Spinal cord (tissue), 10 donors: ENCODE measurements around the gene CX3CL1. TPM values are rescaled to one million over a fixed set of nuclear protein-coding genes. Genes with fewer than 3 reads are reported as not detected.

Experiments
- DNase-seq, 6 donors: peaks; one replicate each; pipeline versions ENCODE4 v3.0.0 to v3.0.0-alpha.2; 2013 to 2015; ENCODE audit warnings: low spot score in 6 of 6, low read depth in 4 of 6
- H3K27ac ChIP-seq: one replicate; pipeline ENCODE4 v1.5.1; 2013; ENCODE audit warnings: low read depth, low read length, control low read depth
- H3K27me3 ChIP-seq: one replicate; pipeline ENCODE4 v1.6.1; 2013; ENCODE audit warnings: low read length; ENCODE audit not compliant: control insufficient read depth, insufficient read depth
- H3K36me3 ChIP-seq: one replicate; pipeline ENCODE4 v1.6.1; 2013; ENCODE audit warnings: low read length; ENCODE audit not compliant: control insufficient read depth, insufficient read depth
- H3K4me1 ChIP-seq: one replicate; pipeline ENCODE4 v1.6.1; 2013; ENCODE audit warnings: low read length; ENCODE audit not compliant: control insufficient read depth, insufficient read depth
- H3K4me3 ChIP-seq: one replicate; pipeline ENCODE4 v1.5.1; 2013; ENCODE audit warnings: low read depth, low read length, control low read depth
- H3K9me3 ChIP-seq: one replicate; pipeline ENCODE4 v1.6.1; 2013; ENCODE audit warnings: low read length; ENCODE audit not compliant: control insufficient read depth, insufficient read depth
- WGBS: methylation state at CpG from one replicate; pipeline ENCODE4 v1.1.5; 2013; ENCODE audit warnings: missing lambda C conversion rate; ENCODE audit not compliant: insufficient coverage; 5-methylcytosine and 5-hydroxymethylcytosine counted together
- polyA plus RNA-seq, 2 donors: library from polyadenylated mRNA; unstranded; fragments of 120-200 nt; gene quantifications; one replicate each; pipeline ENCODE4 v1.2.1, GENCODE V29; 2013; ENCODE audit not compliant: insufficient read length in 2 of 2
- total RNA-seq, 2 donors: library from RNA; depleted of rRNA in 1 of 2; stranded (reverse); fragments of 120-200 nt in 1 of 2; fragments of >200 nt in 1 of 2; gene quantifications; one replicate each; pipeline versions ENCODE4 v1.2.3 to v1.2.4, GENCODE V29; 2013 to 2014
- donor health status: healthy.

The CX3CL1 gene
- total and polyA plus RNA-seq, 4 donors = 15.5 to 49.5 (median 33.7) TPM

DNA sequence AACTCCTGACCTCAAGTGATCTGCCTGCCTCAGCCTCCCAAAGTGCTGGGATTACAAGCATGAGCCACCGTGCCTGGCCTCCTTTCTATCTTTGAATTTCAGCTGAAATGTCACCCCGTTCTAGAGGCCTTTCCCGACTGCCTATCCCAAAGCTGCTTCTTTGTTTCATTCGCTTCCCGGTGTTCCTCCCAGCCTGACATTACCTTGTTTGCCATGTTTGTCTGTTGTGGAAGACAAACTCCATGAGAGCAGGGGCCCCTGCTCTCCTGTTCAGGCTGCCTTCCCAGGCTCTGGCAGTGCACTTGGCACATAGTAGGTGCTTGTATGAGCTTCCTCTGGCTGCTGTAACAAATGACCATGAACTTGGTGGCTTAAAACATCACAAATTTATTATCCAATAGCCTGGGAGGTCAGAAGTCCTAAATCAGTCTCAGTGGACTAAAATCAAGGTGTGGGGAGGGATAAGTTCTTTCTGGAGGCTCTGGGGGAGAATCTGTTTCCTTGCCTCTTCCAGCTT lies 16.3 kb upstream of the CX3CL1 start:
- no peak for DNase-seq
- Histone ChIP-seq H3K9me3 (no peaks in the 10 kb centered on the region), H3K4me3 (no peak overlapping the region), H3K27me3 (no peaks in the 10 kb centered on the region), H3K36me3 (no peaks in the 10 kb centered on the region), H3K27ac (no peak overlapping the region), H3K4me1 (no peaks in the 10 kb centered on the region)
- 82% methylated on average over 5 of the region's 5 CpGs for WGBS

DNA sequence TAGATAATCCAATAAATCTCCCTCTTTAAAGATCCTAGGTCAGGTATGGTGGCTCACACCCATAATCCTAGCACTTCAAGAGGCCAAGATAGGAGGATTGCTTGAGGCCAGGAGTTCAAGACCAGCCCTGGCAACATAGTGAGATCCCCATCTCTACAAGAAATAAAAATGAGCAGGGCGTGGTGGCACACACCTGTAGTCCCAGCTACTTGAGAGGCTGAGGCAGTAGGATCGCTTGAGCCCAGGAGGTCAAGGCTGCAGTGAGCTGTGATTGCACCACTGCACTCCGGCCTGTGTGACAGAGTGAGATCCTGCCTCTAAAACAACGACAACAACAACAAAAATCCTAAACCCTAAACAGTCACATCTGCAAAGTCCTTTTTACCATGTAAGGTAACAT lies 15.7 kb upstream of the CX3CL1 start:
- DNase-seq = no peak
- Histone ChIP-seq H3K4me3 (no peak overlapping the region), H3K4me1 (no peaks in the 10 kb centered on the region), H3K36me3 (no peaks in the 10 kb centered on the region), H3K27ac (no peak overlapping the region), H3K27me3 (no peaks in the 10 kb centered on the region), H3K9me3 (no peaks in the 10 kb centered on the region)
- WGBS = 95% methylated on average over 2 of the region's 4 CpGs

DNA sequence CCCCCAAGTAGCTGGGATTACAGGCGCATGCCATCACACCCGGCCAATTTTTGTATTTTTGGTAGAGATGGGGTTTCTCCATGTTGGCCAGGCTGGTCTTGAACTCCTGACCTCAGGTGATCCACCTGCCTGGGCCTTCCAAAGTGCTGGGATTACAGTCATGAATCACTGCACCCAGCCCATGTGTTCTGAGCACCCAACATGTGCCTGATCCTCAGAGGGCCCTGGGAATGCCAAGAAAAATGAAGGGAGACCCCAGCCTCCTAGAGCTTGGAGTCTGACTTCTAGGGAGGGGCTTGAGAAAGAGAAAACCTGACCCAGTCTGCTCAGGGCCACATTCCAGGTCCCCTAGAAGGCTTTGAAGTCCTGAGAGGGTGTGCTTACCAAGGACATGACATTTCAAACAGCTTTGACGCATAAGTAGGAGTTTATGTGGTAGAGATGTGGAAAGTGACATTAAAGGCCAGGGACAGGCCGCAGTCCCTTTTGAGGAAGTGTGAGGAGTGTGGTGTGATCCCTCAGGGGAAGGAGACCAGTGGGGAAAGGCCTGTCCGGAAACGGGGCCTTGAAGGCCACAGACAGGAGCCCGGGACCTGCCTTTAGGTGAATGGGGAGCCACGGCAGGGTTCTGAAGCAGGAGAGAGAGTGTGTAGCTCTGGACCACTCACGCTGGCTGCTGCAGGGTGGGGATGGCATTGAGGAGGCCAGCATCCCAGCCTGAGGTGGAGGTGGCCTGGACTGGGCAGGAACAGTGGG lies 14.8 kb upstream of the CX3CL1 start:
- WGBS = 89% methylated on average over 7 of the region's 9 CpGs
- DNase-seq = no peak
- H3K9me3 ChIP-seq = no peaks in the 10 kb centered on the region

GRCh38 chr16:57358086-57358420 lies 14.2 kb upstream of the CX3CL1 start:
- 79% methylated on average over 7 of the region's 7 CpGs for WGBS

More for the DNA sequence above, 14.8 kb upstream of the CX3CL1 start:
- H3K27me3 ChIP-seq = no peaks in the 10 kb centered on the region
- no peaks in the 10 kb centered on the region for H3K4me1 ChIP-seq
- H3K27ac ChIP-seq = no peak overlapping the region
- H3K4me3 ChIP-seq = no peak overlapping the region
- no peaks in the 10 kb centered on the region for H3K36me3 ChIP-seq

DNA sequence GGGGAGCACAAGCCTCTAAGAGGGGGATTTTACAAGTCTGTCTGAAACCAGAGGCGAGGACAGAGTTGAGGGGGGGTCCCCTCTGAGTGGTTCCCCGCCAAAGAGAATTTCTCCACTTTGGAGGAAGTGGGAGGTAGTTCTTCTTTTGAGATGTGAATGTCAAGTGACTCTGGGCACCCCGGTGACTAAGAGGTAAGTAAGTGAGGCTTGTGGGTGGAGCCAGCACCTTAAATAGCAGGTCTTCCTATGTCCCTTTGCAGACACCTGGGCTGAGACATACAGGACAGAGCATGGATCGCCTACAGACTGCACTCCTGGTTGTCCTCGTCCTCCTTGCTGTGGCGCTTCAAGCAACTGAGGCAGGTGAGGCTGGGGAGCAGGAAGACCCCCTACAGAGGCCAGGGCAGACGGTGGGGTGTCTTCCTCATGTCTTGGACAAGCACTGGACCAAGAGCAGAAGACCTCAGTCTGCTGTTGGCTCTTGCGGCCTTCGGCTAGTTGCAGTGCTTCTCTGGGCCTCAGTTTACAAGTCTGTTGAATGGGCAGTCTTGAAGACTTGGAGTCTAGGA lies 13.7 kb upstream of the CX3CL1 start, which contains the start of gene CCL22:
Gene CCL22, plus strand, starts transcription at position 257 of the 569 bp plus-strand sequence. Its CDS starts 34 bp downstream, at position 291.
- Histone ChIP-seq H3K27me3 (no peaks in the 10 kb centered on the region), H3K27ac (no peak within 1 kb of the TSS), H3K4me1 (no peaks in the 10 kb centered on the region), H3K4me3 (no peak within 1 kb of the TSS), H3K9me3 (no peaks in the 10 kb centered on the region), H3K36me3 (no peaks in the 10 kb centered on the region)
- WGBS = 86% methylated on average over 9 of the region's 9 CpGs
- DNase-seq = no peak

More at GRCh38 chr16:57358086-57358420, 14.2 kb upstream of the CX3CL1 start:
- Histone ChIP-seq H3K9me3 (no peaks in the 10 kb centered on the region), H3K4me1 (no peaks in the 10 kb centered on the region), H3K36me3 (no peaks in the 10 kb centered on the region), H3K27me3 (no peaks in the 10 kb centered on the region), H3K27ac (no peak overlapping the region), H3K4me3 (no peak overlapping the region)
- DNase-seq = no peak

DNA sequence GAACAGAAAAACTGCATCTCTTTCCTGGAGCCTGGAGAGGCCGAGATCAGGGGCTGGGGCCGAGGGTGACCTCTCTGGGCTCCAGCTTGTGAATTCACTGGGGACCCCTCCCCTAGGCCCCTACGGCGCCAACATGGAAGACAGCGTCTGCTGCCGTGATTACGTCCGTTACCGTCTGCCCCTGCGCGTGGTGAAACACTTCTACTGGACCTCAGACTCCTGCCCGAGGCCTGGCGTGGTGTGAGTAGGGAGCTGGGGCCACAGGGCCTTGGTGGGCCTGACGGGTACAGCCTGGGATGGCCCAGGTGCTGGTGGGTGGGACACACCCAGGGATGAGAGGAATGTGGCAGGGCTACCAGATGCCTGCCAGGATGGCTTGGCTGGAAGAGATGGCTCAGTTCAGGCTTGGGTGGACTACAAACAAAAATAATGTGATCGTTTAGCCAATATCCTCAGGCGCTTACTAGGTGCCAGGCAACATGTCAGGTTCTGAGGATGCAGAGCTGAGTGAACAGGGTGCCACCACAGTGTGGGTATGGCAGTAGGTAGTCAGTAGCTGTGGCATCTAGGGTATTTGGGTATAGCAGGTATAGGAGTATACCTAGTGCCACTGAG lies 11.9 kb upstream of the CX3CL1 start:
- no peaks in the 10 kb centered on the region for H3K4me1 ChIP-seq

DNA sequence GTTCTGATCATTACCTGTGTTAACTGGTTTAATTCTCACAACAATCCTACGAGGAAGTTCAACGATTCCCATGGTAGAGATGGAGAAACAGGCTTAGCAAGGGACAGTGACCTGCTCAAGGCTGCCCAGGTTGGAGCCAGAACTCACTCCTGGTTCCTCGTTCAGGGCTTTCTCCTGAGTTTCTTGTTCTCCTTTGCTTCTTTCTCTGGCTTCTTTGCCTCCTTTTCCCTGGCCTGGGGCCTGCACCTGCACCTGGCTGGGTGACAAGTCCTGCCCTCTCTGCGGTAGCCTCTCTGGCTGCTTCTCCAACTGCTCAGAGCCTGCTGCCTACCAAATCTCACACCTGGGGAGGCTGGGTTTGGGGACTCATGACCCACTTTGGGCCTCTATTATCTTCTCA lies 10.9 kb upstream of the CX3CL1 start:
- DNase-seq = no peak
- WGBS = 76% methylated on average over 4 of the region's 4 CpGs
- Histone ChIP-seq H3K27ac (no peak overlapping the region), H3K9me3 (no peaks in the 10 kb centered on the region), H3K36me3 (no peaks in the 10 kb centered on the region), H3K4me3 (no peak overlapping the region), H3K27me3 (no peaks in the 10 kb centered on the region), H3K4me1 (no peaks in the 10 kb centered on the region)

More for the DNA sequence above, 11.9 kb upstream of the CX3CL1 start:
- H3K36me3 ChIP-seq = no peaks in the 10 kb centered on the region
- no peaks in the 10 kb centered on the region for H3K27me3 ChIP-seq
- no peak for DNase-seq
- H3K27ac ChIP-seq = no peak overlapping the region
- H3K4me3 ChIP-seq = no peak overlapping the region
- 94% methylated on average over 16 of the region's 16 CpGs for WGBS
- H3K9me3 ChIP-seq = no peaks in the 10 kb centered on the region

DNA sequence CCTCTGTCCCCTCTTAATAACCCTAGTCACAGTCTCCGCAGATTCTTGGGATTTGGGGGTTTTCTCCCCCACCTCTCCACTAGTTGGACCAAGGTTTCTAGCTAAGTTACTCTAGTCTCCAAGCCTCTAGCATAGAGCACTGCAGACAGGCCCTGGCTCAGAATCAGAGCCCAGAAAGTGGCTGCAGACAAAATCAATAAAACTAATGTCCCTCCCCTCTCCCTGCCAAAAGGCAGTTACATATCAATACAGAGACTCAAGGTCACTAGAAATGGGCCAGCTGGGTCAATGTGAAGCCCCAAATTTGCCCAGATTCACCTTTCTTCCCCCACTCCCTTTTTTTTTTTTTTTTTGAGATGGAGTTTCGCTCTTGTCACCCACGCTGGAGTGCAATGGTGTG lies 8.1 kb upstream of the CX3CL1 start:
- Histone ChIP-seq H3K4me1 (peaks cover 4% of the 10 kb centered on the region), H3K4me3 (no peak overlapping the region), H3K36me3 (no peaks in the 10 kb centered on the region), H3K27me3 (no peaks in the 10 kb centered on the region), H3K9me3 (no peaks in the 10 kb centered on the region), H3K27ac (no peak overlapping the region)
- no peak for DNase-seq
- WGBS = 100% methylated on average over 1 of the region's 3 CpGs

- H3K27ac ChIP-seq = no peak overlapping the region
- peaks cover 8% of the 10 kb centered on the region for H3K4me1 ChIP-seq
- H3K36me3 ChIP-seq = no peaks in the 10 kb centered on the region
- H3K27me3 ChIP-seq = no peaks in the 10 kb centered on the region
- 73% methylated on average over 4 of the region's 6 CpGs for WGBS
- H3K9me3 ChIP-seq = no peaks in the 10 kb centered on the region
- H3K4me3 ChIP-seq = no peak overlapping the region
- DNase-seq = no peak
Observed at GRCh38 chr16:57366544-57367040, 5.7 kb upstream of the CX3CL1 start.
